ENCODE results near the gene IL10RB.

GRCh38 chr21:33325222-33326067 is 59.3 kb downstream of the IL10RB start:
- TF ChIP-seq CTCF (IDR thresholded peaks at IDR 0.05; ENCODE audit: low read depth, low read length) (no peak), EZH2phosphoT487 (IDR thresholded peaks at IDR 0.05; ENCODE audit: low read depth) (no peak)

Data from OCI-LY3 (cell line).